ENCODE results near the gene LDLRAD1. TPM values are rescaled to one million over a fixed set of nuclear protein-coding genes. Genes with fewer than 3 reads are reported as not detected.

LDLRAD1 gene
- total RNA-seq, 1 experiment from 2014 or later = 0.30 TPM

- POLR2A ChIA-PET = no interaction called here
- ATAC-seq = no peak
Measured at GRCh38 chr1:54028306-54029251, 10.6 kb upstream of the LDLRAD1 start.

More at GRCh38 chr1:54028306-54029251, 10.6 kb upstream of the LDLRAD1 start:
- Histone ChIP-seq H3K4me1 (ENCODE audit: control insufficient read depth in 1 of 2, insufficient read depth in 2 of 2, low read length in 2 of 2) (no peaks in the 10 kb centered on the region), H3K9me2 (ENCODE audit: insufficient read depth) (no peaks in the 10 kb centered on the region), H3K27ac (ENCODE audit: low read depth, low read length) (no peak overlapping the region), H3K36me3 (ENCODE audit: control insufficient read depth in 1 of 2, insufficient read depth in 2 of 2, low read length in 2 of 2) (peaks cover 0 to 3% of the 10 kb centered on the region in 2 experiments; a peak in 1 of 4 replicates), H4K20me1 (ENCODE audit: insufficient read depth) (no peaks in the 10 kb centered on the region), H3K79me2 (ENCODE audit: insufficient read depth, low read length) (no peaks in the 10 kb centered on the region), H3K4me2 (ENCODE audit: low read length) (no peak overlapping the region), H3K9ac (ENCODE audit: low read length) (no peak overlapping the region), H3K4me3 (replicated peaks in 1 of 2; ENCODE audit: low read depth in 1 of 2, low read length in 2 of 2) (no peak overlapping the region), H3K27me3 (ENCODE audit: insufficient read depth, low read length) (no peaks in the 10 kb centered on the region), H3K9me3 (ENCODE audit: control insufficient read depth in 1 of 2, insufficient read depth in 1 of 2, low read depth in 1 of 2, low read length in 2 of 2) (no peaks in the 10 kb centered on the region), H2AFZ (ENCODE audit: low read depth, low read length, poor library complexity, severe bottlenecking) (no peak overlapping the region)
- no TSS peak for BruUV-seq (replicated peaks)
- no peak for DNase-seq (ENCODE audit: low read depth, low spot score)
- intact Hi-C loops (cut with micrococcal nuclease) = no loop called here
- ChIA-PET RAD21 (ENCODE audit: low non-redundant PET in 1 of 2, low total read pairs in 2 of 2, uncharacterized antibody in 2 of 2, unreplicated experiment in 2 of 2) (no interaction called here), CTCF (no interaction called here)
- no peak for TF ChIP-seq ZBTB33 (IDR thresholded peaks at IDR 0.05; ENCODE audit: extremely low read depth, insufficient replicate concordance, low read length)
- no peak for TF ChIP-seq CEBPB (IDR thresholded peaks at IDR 0.05; ENCODE audit: low read depth)
- no peak for TF ChIP-seq TCF7L2 (IDR thresholded peaks at IDR 0.05; ENCODE audit: borderline replicate concordance, extremely low read depth, insufficient read depth, insufficient read length)
- TF ChIP-seq ZFX (IDR thresholded peaks at IDR 0.05) = no peak
- no peak for TF ChIP-seq SIN3A (IDR thresholded peaks at IDR 0.05; ENCODE audit: low read depth)
- TF ChIP-seq JUND (IDR thresholded peaks at IDR 0.05) = no peak
- no peak for TF ChIP-seq RAD21 (IDR thresholded peaks at IDR 0.05; ENCODE audit: low read depth)
- no peak for TF ChIP-seq POLR2A (IDR thresholded peaks at IDR 0.05; ENCODE audit: borderline replicate concordance, extremely low read depth, insufficient read depth, insufficient read length)

All from HCT116 (cell line).